ENCODE data around the gene FGF3. TPM values are rescaled to one million over a fixed set of nuclear protein-coding genes. Genes with fewer than 3 reads are reported as not detected.

Gene FGF3
- polyA plus RNA-seq, 3 donors: 0.10 TPM; not detected in 2

DNA sequence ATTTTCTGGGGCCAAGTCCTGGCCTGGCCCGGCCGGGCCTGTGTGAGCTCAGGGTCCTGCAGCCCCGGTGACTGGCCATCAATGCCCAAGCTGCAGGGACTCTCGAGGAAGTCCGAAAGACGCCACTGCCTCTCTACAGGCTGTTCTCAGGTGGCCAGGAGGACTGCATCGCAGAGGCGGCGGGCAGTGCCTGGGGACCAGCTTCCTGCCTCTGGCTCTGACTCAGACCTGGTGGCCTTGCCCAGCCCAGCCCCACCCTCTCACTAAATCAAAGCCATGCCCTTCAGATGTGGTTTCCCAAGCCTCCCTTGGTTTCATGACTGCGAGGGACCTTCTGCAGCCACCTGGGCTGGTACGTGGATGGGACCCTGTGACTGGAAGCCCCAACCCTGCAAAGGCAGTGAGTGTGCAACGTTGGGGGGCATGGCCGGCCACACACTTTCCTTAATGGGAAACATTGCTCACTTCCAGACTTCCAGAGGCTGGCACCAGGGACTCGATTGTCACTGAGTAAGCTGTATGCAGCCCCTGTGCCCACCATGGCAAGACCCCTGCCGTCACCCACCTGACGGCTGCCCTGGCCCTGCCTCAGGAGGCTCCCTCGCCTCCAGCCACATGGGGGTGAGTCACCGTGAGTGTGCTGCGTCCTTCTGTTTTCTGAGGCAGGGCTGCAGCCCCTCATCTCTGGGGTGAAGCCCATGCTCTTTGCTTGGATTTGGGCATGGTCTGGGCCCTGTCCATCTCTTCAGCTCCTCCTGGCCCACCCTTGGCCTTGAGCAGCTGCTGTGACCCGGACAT is 6.0 kb upstream of the FGF3 start:
- no peak for DNase-seq

GRCh38 chr11:69823641-69824265 is 4.5 kb upstream of the FGF3 start:
- DNase-seq: no peak

DNA sequence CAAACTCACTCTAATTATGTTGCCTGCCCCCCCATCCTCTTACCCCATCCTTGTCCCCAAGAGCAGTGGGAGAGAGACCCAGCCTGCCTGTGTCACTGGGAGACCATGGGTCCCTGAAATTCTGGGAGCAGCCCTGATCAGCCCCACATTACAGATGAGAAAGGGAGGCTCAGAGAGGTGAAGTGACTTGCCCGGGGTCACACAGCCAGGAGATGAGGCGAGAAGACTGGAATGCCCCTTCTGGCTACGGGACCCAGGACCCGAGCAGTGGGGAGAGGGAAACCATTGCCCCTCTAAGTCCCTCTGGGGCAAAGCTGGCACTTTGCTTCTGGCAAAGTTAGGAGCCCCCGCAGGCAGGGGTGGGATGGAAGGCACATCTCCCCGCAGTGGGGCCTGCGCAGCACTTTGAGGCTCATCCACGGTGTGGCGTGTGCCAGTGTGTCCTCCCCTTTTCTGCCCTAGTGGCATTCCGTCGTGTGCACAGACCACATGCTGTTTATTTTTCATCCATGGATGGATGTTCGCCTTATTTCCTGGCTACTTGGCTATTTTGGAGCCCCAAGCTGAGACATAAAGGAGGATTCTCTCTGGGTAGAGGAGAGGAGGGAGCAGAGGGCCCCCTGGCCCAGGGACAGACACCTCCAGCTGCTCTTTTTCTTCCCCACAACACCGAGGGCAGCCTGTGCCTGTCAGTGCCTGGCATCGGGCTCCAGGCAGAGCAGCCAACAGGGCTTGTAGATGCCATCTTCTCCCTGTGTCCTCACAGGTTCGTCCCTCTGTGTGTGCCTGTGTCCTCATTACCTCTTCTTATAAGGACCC is 3.7 kb upstream of the FGF3 start:
- no peak for DNase-seq

GRCh38 chr11:69821511-69822040 is 2.4 kb upstream of the FGF3 start:
- no peak for DNase-seq

DNA sequence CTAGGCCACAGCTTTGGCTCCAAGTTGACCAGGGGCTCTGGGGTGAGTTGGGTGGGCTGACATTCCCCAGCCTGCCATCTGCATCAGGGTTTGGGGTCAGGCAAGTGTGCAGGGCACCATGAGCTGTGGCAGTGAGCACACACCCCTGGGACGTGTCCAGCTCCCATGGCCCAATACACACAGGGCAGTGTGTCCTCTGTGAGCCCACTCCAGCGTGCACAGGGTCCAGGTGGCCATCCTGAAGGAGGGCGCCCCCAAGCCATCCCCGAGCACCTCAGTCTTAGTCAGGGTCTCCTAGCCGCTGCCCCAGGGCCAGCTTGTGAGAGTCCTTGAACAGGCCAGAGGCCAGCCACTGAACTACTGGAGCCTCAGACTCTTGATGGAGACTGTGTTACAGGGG is 1.2 kb upstream of the FGF3 start:
- no peak for DNase-seq

GRCh38 chr11:69819541-69820070 is 390 bp upstream of the FGF3 start:
- no peak for DNase-seq

GRCh38 chr11:69818231-69818602 is 999 bp downstream of the FGF3 start:
- DNase-seq: no peak

GRCh38 chr11:69817265-69818230 is 1.7 kb downstream of the FGF3 start:
- DNase-seq: peak; percentile 49

DNA sequence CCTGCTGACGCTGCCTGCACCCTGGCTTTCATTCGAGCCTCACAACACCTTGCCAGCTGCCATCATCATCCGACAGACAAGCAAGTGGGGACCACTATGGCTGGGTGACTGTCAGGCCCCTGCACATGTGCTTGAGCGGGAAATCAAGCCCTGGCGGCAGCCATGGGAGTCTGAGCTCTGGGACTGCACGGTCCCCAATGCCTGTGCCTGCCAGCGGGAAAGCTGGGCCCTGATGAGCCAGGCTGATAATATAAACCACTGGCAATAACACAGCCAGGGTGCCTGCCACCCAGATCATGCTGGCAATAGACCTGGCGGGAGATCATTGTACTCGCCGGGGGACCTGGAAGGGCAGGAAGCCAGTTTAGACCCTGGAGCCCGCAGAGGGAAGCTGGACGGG is 2.5 kb downstream of the FGF3 start:
- DNase-seq: no peak

- no peak for DNase-seq
Observed at GRCh38 chr11:69815973-69816372, 3.2 kb downstream of the FGF3 start.

- no peak for DNase-seq
Observed at GRCh38 chr11:69814902-69815301, 4.3 kb downstream of the FGF3 start.

DNA sequence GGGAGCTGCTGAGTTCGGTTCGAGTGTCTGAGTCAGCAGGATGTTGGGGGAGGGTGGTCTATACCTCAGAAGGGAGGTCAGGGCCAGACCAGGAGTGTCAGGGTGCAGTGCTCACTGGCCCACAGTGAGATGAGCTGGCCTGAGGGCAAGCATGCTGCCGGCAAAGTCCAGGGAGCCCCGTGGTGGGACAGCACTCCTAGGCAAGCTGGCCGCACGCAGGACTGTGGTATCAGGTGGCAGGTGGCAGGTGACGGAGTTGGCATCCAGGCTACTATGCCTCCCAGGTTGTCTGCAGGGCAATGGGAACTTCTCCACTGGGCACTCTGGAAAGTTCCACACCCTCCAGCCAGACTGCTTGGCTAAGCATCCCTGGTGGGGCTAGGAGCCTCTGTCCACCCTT is 4.8 kb downstream of the FGF3 start:
- no peak for DNase-seq

- DNase-seq: no peak
Observed at GRCh38 chr11:69813839-69814238, 5.4 kb downstream of the FGF3 start.

- no peak for DNase-seq
Observed at GRCh38 chr11:69812946-69813345, 6.3 kb downstream of the FGF3 start.

DNA sequence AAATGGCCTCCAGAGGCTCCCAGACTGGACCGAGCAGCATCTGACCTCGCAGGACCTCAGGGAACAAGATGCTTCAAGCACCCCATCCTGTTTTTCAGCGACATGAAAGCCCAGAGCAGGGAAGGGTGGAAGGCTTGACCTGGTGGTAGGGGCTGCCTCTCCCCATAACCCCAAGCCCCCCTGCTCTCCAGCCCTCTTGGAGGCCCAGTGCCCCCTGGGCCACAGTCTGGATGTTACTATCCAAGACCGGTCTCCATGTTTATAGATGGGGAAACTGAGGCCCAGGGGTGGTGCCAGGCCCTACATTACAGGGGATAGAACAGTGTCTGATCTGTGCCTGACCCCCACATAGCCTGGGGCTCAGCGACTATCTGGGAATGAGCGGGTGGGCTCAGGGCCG is 7.0 kb downstream of the FGF3 start:
- DNase-seq: no peak

GRCh38 chr11:69811431-69811830 is 7.8 kb downstream of the FGF3 start:
- no peak for DNase-seq

DNA sequence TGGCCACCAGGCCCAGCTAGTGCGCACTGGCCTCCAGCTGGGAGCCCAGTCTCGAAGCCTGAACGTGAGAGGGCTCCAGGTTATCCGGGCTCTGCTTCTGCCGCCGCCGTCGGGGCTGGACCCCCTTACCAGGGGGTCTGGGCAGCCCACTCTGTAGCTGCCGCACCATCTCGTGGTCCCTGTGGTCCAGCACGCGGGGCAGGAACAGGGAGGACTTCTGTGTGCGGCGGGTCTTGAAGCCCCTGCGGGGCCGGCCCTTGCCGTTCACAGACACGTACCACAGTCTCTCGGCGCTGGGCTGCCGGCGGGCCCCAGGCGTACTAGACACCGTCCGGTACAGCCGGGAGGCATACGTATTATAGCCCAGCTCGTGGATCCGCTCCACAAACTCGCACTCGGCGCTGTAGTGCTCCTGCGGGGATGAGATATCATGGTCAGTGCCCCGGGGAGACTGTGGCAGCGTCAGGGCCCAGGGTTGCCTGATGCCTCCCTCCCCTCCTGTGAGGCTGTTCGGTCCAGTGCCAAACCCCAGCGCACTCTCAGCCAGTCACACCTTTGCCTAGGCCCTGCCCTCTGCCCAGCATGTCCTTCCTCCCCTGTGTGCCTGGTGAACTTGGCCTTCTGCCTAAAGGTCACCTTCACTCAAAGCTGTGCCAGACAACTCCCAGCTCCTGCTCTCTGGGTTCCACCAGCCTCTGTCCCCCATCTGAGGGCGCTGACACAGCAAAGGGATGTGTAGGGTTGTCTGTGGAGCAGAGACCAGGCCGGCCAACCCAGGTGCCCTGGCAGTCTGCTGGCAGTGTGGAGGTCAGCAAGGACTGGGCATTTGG is 8.7 kb downstream of the FGF3 start:
- no peak for DNase-seq

GRCh38 chr11:69808667-69809086 is 10.5 kb downstream of the FGF3 start:
- no peak for DNase-seq

- DNase-seq: no peak
Observed at GRCh38 chr11:69807106-69807815, 12.0 kb downstream of the FGF3 start.
